ENCODE measurements around the gene TAF9B. TPM values are rescaled to one million over a fixed set of nuclear protein-coding genes. Genes with fewer than 3 reads are reported as not detected.

The TAF9B gene
- total RNA-seq, 4 donors from 2014 or later, result 35.8 to 71.2 (median 58.2) TPM

GRCh38 chrX:78123190-78123589 is 16.3 kb downstream of the TAF9B start:
- Histone ChIP-seq H3K27me3 (no peaks in the 10 kb centered on the region), H3K27ac (replicated peaks in 1 of 4) (no peak overlapping the region), H3K36me3 (peaks cover 27 to 92% (median 54%) of the 10 kb centered on the region in 4 donors), H3K9me3 (no peaks in the 10 kb centered on the region), H3K4me3 (no peak overlapping the region), H3K4me1 (peaks cover 0 to 15% (median 5%) of the 10 kb centered on the region in 4 donors)
- intact Hi-C loops (cut with DNase I), result no loop called here
- DNase-seq (ENCODE audit: extremely low spot score), result no peak
- TF ChIP-seq POLR2AphosphoS5 (IDR thresholded peaks at IDR 0.05) (no peak), POLR2A (IDR thresholded peaks at IDR 0.05; ENCODE audit: low read depth) (no peak), EP300 (IDR thresholded peaks at IDR 0.05) (no peak)
- TF ChIP-seq, protein P1, sequence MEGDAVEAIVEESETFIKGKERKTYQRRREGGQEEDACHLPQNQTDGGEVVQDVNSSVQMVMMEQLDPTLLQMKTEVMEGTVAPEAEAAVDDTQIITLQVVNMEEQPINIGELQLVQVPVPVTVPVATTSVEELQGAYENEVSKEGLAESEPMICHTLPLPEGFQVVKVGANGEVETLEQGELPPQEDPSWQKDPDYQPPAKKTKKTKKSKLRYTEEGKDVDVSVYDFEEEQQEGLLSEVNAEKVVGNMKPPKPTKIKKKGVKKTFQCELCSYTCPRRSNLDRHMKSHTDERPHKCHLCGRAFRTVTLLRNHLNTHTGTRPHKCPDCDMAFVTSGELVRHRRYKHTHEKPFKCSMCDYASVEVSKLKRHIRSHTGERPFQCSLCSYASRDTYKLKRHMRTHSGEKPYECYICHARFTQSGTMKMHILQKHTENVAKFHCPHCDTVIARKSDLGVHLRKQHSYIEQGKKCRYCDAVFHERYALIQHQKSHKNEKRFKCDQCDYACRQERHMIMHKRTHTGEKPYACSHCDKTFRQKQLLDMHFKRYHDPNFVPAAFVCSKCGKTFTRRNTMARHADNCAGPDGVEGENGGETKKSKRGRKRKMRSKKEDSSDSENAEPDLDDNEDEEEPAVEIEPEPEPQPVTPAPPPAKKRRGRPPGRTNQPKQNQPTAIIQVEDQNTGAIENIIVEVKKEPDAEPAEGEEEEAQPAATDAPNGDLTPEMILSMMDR (IDR thresholded peaks at IDR 0.05), result no peak

GRCh38 chrX:78119521-78120227 is 19.8 kb downstream of the TAF9B start:
- no peaks in the 10 kb centered on the region for H3K9me3 ChIP-seq
- 81% methylated on average over 9 of the region's 9 CpGs for WGBS
- H3K4me1 ChIP-seq, result peaks cover 0 to 11% (median 5%) of the 10 kb centered on the region in 4 donors
- no peak for TF ChIP-seq EP300 (IDR thresholded peaks at IDR 0.05)
- TF ChIP-seq, protein P1 (IDR thresholded peaks at IDR 0.05), result peak in 1 of 3 experiments; percentile 23
- no peaks in the 10 kb centered on the region for H3K27me3 ChIP-seq
- H3K27ac ChIP-seq (replicated peaks in 1 of 4), result peak overlapping the region in 1 of 4 donors; percentile 33
- no peak for DNase-seq (ENCODE audit: extremely low spot score)
- H3K4me3 ChIP-seq, result no peak overlapping the region
- intact Hi-C loops (cut with DNase I), result no loop called here
- H3K36me3 ChIP-seq, result peaks cover 31 to 93% (median 72%) of the 10 kb centered on the region in 4 donors

- H3K27me3 ChIP-seq, result no peaks in the 10 kb centered on the region
- H3K27ac ChIP-seq (replicated peaks in 1 of 4), result no peak overlapping the region
- no peak for TF ChIP-seq EP300 (IDR thresholded peaks at IDR 0.05)
- no peak for TF ChIP-seq POLR2AphosphoS5 (IDR thresholded peaks at IDR 0.05)
- no peak for TF ChIP-seq POLR2A (IDR thresholded peaks at IDR 0.05; ENCODE audit: low read depth)
- TF ChIP-seq, protein P1 (IDR thresholded peaks at IDR 0.05), result no peak
- intact Hi-C loops (cut with DNase I), result no loop called here
- H3K4me3 ChIP-seq, result no peak overlapping the region
- H3K36me3 ChIP-seq, result peaks cover 32 to 93% (median 71%) of the 10 kb centered on the region in 4 donors
- H3K9me3 ChIP-seq, result no peaks in the 10 kb centered on the region
- 75% methylated on average over 1 of the region's 1 CpG for WGBS
- H3K4me1 ChIP-seq, result peaks cover 0 to 10% (median 4%) of the 10 kb centered on the region in 4 donors
- DNase-seq (ENCODE audit: extremely low spot score), result no peak
These were observed 20.8 kb downstream of the TAF9B start for GRCh38 chrX:78118628-78119027.

DNA sequence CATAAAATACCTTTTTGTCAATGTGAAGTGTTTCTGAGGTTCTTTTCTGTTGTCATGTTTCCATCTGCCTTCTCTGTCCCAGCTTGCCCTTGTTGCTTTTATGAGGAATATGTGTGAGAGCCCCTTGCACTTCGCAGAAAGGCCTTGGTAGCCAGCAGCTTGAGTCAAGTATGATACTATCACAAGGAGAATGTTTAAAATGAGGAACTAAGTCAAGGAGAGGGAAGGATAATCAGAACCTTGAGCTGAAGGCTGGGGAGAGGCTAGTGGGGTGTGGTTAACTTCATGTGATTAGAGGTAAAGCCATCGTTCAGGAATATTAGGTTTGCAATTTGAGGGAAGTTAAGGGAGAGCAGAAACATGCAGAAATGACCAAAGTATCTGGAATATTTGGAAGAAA is 22.7 kb downstream of the TAF9B start:
- Histone ChIP-seq H3K4me3 (no peak overlapping the region), H3K9me3 (no peaks in the 10 kb centered on the region), H3K4me1 (peaks cover 0 to 20% (median 11%) of the 10 kb centered on the region in 4 donors), H3K36me3 (peaks cover 24 to 95% (median 70%) of the 10 kb centered on the region in 4 donors), H3K27me3 (no peaks in the 10 kb centered on the region), H3K27ac (replicated peaks in 1 of 4) (no peak overlapping the region)
- 60% methylated on average over 2 of the region's 2 CpGs for WGBS
- TF ChIP-seq POLR2AphosphoS5 (IDR thresholded peaks at IDR 0.05), result no peak
- TF ChIP-seq, protein P1 (IDR thresholded peaks at IDR 0.05), result no peak
- no peak for TF ChIP-seq POLR2A (IDR thresholded peaks at IDR 0.05; ENCODE audit: low read depth)
- TF ChIP-seq EP300 (IDR thresholded peaks at IDR 0.05), result no peak
- DNase-seq (ENCODE audit: extremely low spot score), result no peak
- intact Hi-C loops (cut with DNase I), result no loop called here

DNA sequence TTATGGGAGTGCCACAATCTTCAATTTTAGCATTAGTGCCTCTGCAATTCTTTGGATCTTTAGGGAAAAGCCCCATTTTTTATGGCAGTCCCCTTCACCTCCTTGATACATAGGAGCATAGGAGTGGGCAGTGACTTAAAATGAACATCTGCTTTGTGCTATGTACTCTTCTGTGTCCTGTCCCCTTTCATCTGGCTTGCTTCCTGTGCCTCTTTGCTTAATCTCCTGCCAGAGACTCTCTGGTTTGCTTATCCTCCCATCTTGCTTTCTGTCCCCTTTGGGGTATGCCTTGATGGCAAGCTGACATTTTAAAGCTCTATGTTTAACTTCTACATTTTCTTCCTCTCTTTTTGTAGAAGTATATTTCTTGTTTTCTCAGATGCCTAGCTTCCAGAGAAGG is 23.1 kb downstream of the TAF9B start:
- DNase-seq (ENCODE audit: extremely low spot score), result no peak
- H3K36me3 ChIP-seq, result peaks cover 24 to 95% (median 71%) of the 10 kb centered on the region in 4 donors
- H3K27ac ChIP-seq (replicated peaks in 1 of 4), result no peak overlapping the region
- H3K9me3 ChIP-seq, result no peaks in the 10 kb centered on the region
- H3K27me3 ChIP-seq, result no peaks in the 10 kb centered on the region
- no peak overlapping the region for H3K4me3 ChIP-seq
- intact Hi-C loops (cut with DNase I), result no loop called here
- no peak for TF ChIP-seq EP300 (IDR thresholded peaks at IDR 0.05)
- no peak for TF ChIP-seq POLR2AphosphoS5 (IDR thresholded peaks at IDR 0.05)
- TF ChIP-seq POLR2A (IDR thresholded peaks at IDR 0.05; ENCODE audit: low read depth), result no peak
- TF ChIP-seq, protein P1 (IDR thresholded peaks at IDR 0.05), result no peak
- peaks cover 0 to 24% (median 13%) of the 10 kb centered on the region in 4 donors for H3K4me1 ChIP-seq
